ENCODE results near the gene ARID3A.
"Not testable (repeated sequence)": the region's sequence is repeated elsewhere in the genome, so short reads cannot be mapped to it uniquely, and the experiment has no call there.

ARID3A gene

DNA sequence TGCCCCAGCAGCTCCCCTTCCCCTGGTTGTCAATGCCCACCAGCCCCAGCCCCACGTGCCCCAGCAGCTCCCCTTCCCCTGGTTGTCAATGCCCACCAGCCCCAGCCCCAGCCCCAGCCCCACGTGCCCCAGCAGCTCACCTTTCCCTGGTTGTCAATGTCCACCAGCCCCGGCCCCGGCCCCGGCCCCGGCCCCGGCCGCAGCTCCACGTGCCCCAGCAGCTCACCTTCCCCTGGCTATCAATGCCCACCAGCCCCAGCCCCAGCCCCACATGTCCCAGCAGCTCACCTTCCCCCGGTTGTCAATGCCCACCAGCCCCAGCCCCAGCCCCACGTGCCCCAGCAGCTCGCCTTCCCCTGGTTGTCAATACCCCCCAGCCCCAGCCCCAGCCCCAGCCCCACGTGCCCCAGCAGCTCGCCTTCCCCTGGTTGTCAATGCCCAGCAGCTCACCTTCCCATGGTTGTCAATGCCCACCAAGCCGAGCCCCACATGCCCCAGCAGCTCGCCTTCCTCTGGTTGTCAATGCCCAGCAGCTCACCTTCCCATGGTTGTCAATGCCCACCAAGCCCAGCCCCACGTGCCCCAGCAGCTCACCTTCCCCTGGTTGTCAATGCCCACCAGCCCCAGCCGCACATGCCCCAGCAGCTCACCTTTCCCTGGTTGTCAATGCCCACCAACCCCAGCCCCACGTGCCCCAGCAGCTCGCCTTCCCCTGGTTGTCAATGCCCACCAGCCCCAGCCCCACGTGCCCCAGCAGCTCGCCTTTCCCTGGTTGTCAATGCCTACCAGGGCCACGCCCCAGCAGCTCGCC, 46.9 kb upstream of the ARID3A start:
- H4K20me1 ChIP-seq (ENCODE audit: insufficient read depth, low read length, poor library complexity, severe bottlenecking); H2AFZ ChIP-seq (ENCODE audit: low read length); H3K4me2 ChIP-seq (ENCODE audit: low read depth, low read length, poor library complexity, severe bottlenecking); H3K4me1 ChIP-seq (ENCODE audit: insufficient read depth, low read length, poor library complexity, severe bottlenecking); H3K9me3 ChIP-seq (ENCODE audit: insufficient read depth, low read depth, low read length); H3F3A ChIP-seq (ENCODE audit: low read depth); H3K79me2 ChIP-seq (ENCODE audit: insufficient read depth, low read length); H3K4me3 ChIP-seq (ENCODE audit: low read length, poor library complexity, severe bottlenecking); H3K9ac ChIP-seq (ENCODE audit: low read depth, low read length, poor library complexity, severe bottlenecking); H3K9me2 ChIP-seq (replicated peaks; ENCODE audit: low read depth, low read length); H3K27me3 ChIP-seq (ENCODE audit: insufficient read depth, low read length, poor library complexity, severe bottlenecking); H3K36me3 ChIP-seq (ENCODE audit: insufficient read depth, low read length): not testable (repeated sequence)

DNA sequence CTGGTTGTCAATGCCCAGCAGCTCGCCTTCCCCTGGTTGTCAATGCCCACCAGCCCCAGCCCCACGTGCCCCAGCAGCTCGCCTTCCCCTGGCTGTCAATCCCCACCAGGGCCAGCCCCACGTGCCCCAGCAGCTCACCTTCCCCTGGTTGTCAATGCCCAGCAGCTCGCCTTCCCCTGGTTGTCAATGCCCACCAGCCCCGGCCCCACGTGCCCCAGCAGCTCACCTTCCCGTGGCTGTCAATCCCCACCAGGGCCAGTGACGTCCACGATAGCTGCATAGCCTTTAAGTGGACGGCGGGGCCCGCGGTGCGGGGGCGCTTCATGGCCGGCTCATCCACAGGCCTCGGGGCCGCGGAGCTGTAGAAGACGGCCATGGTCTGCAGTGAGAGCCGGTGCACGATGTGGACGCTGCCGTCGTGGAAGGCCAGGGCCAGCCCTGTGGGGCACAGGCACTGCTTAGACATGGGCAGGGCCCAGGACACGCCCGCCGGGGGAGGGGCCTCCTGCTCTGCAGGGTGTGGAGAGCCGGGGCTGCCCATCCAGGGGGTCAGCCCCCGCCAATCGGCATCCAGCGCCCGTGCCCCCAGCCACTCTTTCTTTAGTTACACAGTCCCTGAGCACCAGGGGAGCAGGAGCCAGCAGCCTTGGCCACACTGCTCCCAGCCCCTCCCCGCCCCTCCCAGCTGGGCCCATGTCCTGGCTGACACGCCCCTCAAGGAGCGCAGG, 46.0 kb upstream of the ARID3A start:
- no peak overlapping the region for H3K4me3 ChIP-seq (ENCODE audit: low read length, poor library complexity, severe bottlenecking)
- H3K79me2 ChIP-seq (ENCODE audit: insufficient read depth, low read length) = no peaks in the 10 kb centered on the region
- H3F3A ChIP-seq (ENCODE audit: low read depth) = no peaks in the 10 kb centered on the region
- H3K9ac ChIP-seq (ENCODE audit: low read depth, low read length, poor library complexity, severe bottlenecking) = no peak overlapping the region
- H3K36me3 ChIP-seq (ENCODE audit: insufficient read depth, low read length) = no peaks in the 10 kb centered on the region; the same call in 1 of the 2 replicates
- no peaks in the 10 kb centered on the region for H3K9me2 ChIP-seq (replicated peaks; ENCODE audit: low read depth, low read length)
- no peak overlapping the region for H2AFZ ChIP-seq (ENCODE audit: low read length)
- no peaks in the 10 kb centered on the region for H3K4me1 ChIP-seq (ENCODE audit: insufficient read depth, low read length, poor library complexity, severe bottlenecking)
- TF ChIP-seq, protein P1, sequence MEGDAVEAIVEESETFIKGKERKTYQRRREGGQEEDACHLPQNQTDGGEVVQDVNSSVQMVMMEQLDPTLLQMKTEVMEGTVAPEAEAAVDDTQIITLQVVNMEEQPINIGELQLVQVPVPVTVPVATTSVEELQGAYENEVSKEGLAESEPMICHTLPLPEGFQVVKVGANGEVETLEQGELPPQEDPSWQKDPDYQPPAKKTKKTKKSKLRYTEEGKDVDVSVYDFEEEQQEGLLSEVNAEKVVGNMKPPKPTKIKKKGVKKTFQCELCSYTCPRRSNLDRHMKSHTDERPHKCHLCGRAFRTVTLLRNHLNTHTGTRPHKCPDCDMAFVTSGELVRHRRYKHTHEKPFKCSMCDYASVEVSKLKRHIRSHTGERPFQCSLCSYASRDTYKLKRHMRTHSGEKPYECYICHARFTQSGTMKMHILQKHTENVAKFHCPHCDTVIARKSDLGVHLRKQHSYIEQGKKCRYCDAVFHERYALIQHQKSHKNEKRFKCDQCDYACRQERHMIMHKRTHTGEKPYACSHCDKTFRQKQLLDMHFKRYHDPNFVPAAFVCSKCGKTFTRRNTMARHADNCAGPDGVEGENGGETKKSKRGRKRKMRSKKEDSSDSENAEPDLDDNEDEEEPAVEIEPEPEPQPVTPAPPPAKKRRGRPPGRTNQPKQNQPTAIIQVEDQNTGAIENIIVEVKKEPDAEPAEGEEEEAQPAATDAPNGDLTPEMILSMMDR (conservative IDR thresholded peaks at IDR 0.05; ENCODE audit: low read length) = no peak
- no peak for TF ChIP-seq EZH2phosphoT487 (IDR thresholded peaks at IDR 0.05; ENCODE audit: borderline replicate concordance)
- no peaks in the 10 kb centered on the region for H3K27me3 ChIP-seq (ENCODE audit: insufficient read depth, low read length, poor library complexity, severe bottlenecking)
- no peaks in the 10 kb centered on the region for H4K20me1 ChIP-seq (ENCODE audit: insufficient read depth, low read length, poor library complexity, severe bottlenecking)
- no peaks in the 10 kb centered on the region for H3K9me3 ChIP-seq (ENCODE audit: insufficient read depth, low read depth, low read length)
- no peak overlapping the region for H3K4me2 ChIP-seq (ENCODE audit: low read depth, low read length, poor library complexity, severe bottlenecking)

GRCh38 chr19:881385-882071, 44.3 kb upstream of the ARID3A start:
- no peaks in the 10 kb centered on the region for H3K9me2 ChIP-seq (replicated peaks; ENCODE audit: low read depth, low read length)
- H3K4me2 ChIP-seq (ENCODE audit: low read depth, low read length, poor library complexity, severe bottlenecking) = no peak overlapping the region
- no peaks in the 10 kb centered on the region for H4K20me1 ChIP-seq (ENCODE audit: insufficient read depth, low read length, poor library complexity, severe bottlenecking)
- no peaks in the 10 kb centered on the region for H3K79me2 ChIP-seq (ENCODE audit: insufficient read depth, low read length)
- H3K4me1 ChIP-seq (ENCODE audit: insufficient read depth, low read length, poor library complexity, severe bottlenecking) = no peaks in the 10 kb centered on the region
- no peaks in the 10 kb centered on the region for H3K9me3 ChIP-seq (ENCODE audit: insufficient read depth, low read depth, low read length)
- H3K9ac ChIP-seq (ENCODE audit: low read depth, low read length, poor library complexity, severe bottlenecking) = no peak overlapping the region
- H3K36me3 ChIP-seq (ENCODE audit: insufficient read depth, low read length) = no peaks in the 10 kb centered on the region; the same call in 1 of the 2 replicates
- no peak overlapping the region for H3K4me3 ChIP-seq (ENCODE audit: low read length, poor library complexity, severe bottlenecking)
- H3F3A ChIP-seq (ENCODE audit: low read depth) = no peaks in the 10 kb centered on the region
- no peak overlapping the region for H2AFZ ChIP-seq (ENCODE audit: low read length)
- H3K27me3 ChIP-seq (ENCODE audit: insufficient read depth, low read length, poor library complexity, severe bottlenecking) = no peaks in the 10 kb centered on the region
- TF ChIP-seq, protein P1 (conservative IDR thresholded peaks at IDR 0.05; ENCODE audit: low read length) = no peak
- no peak for TF ChIP-seq EZH2phosphoT487 (IDR thresholded peaks at IDR 0.05; ENCODE audit: borderline replicate concordance)

Data from Loucy (cell line).